Stimulated activated CD4-positive, alpha-beta T cell treated with anti-CD3 and anti-CD28 coated beads, TNF-alpha, amount 100 ng/mL, for 48 hours (primary cell): Measurements from ENCODE around the gene PPID.
A peak's percentile ranks its signal among the peaks of the same experiment; 100 is the strongest.
"Not testable (repeated sequence)": the region's sequence is repeated elsewhere in the genome, so short reads cannot be mapped to it uniquely, and the experiment has no call there.

ENCODE experiments used
- DNase-seq, 3 donors: peaks; one replicate each; pipeline ENCODE4 v3.0.0-alpha.2; 2020; ENCODE audit warnings: low read depth in 3 of 3

The PPID gene

GRCh38 chr4:158729716-158730559, 6.7 kb upstream of the PPID start:
- no peak for DNase-seq

GRCh38 chr4:158728236-158728635, 5.0 kb upstream of the PPID start:
- no peak for DNase-seq

- DNase-seq: no peak
Measured at GRCh38 chr4:158726633-158727032, 3.4 kb upstream of the PPID start.

DNA sequence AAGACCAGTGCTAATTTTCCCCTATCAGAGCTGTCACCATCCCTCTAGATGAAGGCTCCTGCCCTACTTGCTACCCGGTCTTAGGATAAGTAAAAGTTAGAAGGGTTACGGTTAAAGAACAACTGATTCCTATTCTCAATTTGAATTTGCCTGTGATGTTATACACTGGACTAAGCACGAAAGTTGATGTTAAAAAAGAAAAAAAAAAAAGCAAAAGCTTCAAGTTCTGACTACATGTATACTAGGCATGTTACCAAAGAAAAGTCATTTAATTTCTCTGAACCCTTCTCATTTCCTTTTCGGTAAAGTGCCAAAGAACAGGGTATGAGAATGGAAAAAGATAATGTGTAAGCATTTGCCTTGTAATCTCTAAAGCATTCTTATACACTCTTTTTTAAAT, 1.4 kb upstream of the PPID start:
- DNase-seq: no peak

DNA sequence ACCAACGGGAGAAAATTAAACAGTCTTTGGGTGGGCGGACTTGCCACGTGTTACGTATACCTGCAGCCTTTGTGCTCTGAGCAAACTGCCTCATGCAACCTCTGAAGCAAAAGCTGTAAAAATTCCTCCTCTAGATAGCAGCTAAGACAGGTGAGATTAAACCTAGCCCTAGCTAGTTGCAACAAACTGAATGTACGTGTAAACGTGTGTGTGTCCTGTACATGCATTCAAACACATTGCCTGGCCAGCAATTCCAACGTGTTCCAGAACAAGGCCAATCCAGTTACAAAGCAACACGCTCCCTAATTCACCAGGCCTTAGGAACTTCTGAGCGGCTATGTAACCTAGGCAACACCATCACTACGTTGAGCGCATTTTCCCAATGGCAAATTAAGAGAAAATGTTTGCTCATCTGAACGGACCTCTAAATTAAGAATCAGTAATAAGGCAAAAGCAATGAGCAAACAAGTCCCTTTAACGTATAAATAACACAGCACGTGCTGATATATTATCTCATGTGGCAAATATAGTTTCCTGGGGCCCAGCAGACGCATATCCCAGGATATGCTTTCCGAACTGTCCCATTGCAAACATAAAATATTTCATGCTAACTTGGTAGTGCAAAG, 792 bp downstream of the PPID start:
- no peak for DNase-seq

DNA sequence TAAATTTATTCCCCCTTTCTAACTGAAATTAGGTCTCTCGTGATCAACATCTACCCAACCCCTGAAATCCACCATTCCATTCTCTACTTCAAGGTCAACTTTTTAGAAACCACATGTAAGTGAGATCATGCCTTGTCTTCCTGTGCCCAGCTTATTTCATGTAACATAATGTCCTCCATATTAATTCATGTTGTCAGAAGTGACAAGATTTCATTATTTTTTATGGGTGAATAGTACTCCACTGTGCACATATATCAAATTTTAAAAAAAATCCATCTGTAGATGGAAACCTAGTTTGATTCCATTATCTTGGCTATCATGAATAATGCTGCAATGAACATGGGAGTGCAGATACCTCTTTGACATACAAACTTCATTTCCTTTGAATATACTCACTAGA, 1.5 kb downstream of the PPID start:
- DNase-seq: no peak

DNA sequence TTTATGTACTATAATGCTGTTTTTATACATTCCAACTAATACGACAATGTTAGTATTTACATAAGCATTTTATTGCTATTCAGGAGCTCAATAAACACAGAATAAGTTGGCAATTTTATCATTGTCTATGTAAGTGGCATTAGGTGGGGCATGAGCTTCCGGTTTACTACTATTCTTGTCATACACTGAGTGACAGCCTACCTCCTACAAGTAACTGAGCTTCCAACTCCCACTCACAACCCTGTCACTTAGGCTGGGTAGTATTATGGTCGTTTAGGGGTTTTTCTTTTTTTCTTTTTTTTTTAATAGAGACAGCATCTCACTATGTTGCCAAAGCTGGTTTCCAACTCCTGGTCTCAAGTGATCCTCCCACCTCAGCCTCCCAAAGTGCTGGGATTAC, 7.4 kb downstream of the PPID start:
- DNase-seq: no peak

- DNase-seq: no peak
Measured at GRCh38 chr4:158714937-158715336, 8.3 kb downstream of the PPID start.

DNA sequence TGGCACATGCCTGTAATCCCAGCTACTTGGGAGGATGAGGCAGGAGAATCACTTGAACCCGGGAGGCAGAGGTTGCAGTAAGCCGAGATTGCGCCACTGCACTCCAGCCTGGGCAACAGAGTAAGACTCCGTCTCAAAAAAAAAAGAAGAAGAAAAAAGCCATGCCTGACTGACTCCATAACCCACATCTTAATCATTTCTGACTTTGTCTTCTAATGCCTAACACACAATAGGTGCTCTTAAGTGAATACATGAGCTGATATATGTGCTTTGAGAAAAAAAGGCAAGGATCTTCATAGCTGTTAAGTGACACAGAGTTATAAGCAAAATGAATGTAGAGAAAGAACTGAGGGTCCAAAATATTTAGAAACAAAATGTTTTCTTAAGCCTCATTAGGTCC, 10.6 kb downstream of the PPID start:
- not testable (repeated sequence) for DNase-seq

- DNase-seq: no peak
Measured at GRCh38 chr4:158710814-158711213, 12.4 kb downstream of the PPID start.

- no peak for DNase-seq
Measured at GRCh38 chr4:158704274-158704673, 18.9 kb downstream of the PPID start.

DNA sequence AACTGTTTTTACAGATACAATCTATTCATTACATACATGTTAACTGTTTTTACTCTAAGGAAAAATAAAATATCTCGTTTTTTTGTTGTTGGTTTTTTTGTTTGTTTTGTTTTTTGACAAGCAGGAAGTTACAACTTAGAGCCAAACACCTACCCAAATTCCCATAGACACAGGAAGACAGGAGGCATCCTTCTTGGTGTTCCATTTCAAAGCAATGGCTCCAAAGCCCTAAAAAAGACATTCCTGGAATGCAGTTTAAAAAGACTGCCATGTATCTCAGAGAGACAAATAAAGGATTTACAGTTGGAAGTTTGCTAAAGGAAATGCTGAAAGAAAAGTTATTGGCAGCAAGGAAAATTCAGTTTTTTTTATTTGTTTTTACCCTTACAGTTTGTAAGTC, 34.4 kb downstream of the PPID start:
- no peak for DNase-seq

DNA sequence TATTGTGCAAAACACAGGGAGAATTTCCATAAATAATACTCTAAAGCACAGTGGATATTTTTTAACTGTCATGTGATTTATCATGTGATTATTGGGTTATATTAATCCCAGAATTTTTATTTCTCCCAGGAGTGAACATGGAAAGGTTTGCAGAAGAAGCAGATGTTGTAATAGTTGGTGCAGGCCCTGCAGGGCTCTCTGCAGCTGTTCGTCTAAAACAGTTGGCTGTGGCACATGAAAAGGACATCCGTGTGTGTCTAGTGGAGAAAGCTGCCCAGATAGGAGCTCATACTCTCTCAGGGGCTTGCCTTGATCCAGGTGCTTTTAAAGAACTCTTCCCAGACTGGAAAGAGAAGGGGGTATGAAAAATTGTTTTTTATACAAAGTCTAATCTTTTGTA, 41.1 kb downstream of the PPID start:
- no peak for DNase-seq

DNA sequence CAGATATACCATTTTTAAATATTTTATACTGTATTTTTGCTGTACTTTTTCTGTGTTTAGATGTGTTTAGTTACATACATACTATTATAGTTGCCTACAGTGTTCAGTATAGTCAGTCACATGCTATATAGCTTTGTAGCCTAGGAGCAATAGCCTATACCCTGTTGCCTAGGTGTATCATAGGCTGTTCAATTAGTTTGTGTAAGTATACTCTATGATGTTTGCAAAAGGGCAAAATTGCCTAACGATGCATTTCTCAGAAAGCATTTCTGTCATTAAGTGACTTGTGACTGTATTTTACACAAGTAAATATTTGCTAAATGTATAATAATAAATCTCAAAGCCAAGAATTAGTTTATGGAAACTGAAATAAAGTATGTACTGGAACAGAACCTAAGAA, 41.6 kb downstream of the PPID start:
- DNase-seq: no peak

DNA sequence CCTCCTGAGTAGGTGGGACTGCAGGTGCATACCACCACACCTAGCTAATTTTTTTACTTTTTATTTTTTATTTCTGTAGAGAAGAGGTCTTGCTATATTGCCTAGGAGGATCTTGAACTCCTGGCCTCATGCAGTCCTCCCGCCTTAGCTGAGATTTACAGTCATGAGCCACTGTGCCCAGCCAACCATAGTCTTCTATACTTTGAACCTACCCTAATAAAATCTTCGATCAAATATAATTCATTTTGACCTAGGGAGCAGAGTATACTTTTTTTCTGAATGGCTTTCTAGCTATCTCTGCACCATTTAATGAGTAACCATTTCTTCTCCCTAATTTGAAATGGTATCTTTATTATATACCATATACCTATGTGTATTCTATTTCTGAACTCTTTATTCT, 44.4 kb downstream of the PPID start:
- no peak for DNase-seq

- DNase-seq: no peak
Measured at GRCh38 chr4:158676076-158676475, 47.1 kb downstream of the PPID start.

- no peak for DNase-seq
Measured at GRCh38 chr4:158673633-158674032, 49.6 kb downstream of the PPID start.

DNA sequence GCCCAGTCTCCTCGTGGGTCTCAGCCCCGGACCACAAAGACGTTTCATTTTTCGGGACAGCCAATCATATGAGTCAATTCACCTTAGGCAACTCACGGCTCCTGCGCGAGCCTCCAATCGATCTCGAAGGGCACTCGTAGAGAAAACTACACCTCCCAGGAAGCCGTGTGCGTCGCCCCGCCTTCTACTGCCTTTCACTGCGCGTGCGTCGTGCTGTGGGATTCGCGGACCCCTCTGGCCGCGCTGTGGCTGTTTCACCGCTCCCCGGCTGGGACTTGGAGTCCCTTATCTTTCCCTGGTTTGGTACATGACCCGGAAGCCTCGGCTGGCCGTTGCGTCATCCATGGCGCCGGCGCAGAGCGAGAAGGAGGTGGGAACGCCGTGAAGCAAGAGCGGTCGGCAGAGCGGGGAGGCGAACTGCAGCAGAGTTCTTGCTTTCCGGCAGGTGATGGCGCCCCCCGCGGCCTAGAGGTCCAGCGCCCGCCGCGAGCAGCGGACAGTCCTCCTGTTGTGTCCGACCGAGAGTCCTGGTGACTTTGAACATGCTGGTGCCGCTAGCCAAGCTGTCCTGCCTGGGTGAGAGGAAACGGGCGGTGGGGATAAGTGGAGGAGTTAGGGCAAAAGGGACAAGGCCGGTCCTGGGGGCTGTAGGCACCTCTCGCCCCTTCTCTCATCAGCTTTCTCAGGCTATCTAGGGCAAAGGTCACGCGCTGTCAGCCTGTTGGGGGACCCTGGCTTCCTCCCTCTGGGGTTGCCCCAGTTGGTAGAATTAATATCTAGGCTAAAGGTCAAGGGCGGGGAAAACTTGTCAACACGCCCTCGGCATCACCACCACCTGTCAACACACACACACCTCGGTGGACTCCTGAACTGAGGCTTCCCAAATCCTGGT, 51.0 kb downstream of the PPID start, which contains the start of gene ETFDH:
ETFDH (plus strand) TSS at position 382 of the 892 bp plus-strand sequence; CDS start at position 543, 161 bp downstream.
- peak; percentile 90 to 98 (median 94) for DNase-seq

- no peak for DNase-seq
Measured at GRCh38 chr4:158671665-158671914, 51.6 kb downstream of the PPID start, which contains the start of gene C4orf46. Gene C4orf46 (minus strand): TSS chr4:158671887. CDS start chr4:158671801, 86 bp downstream.

DNA sequence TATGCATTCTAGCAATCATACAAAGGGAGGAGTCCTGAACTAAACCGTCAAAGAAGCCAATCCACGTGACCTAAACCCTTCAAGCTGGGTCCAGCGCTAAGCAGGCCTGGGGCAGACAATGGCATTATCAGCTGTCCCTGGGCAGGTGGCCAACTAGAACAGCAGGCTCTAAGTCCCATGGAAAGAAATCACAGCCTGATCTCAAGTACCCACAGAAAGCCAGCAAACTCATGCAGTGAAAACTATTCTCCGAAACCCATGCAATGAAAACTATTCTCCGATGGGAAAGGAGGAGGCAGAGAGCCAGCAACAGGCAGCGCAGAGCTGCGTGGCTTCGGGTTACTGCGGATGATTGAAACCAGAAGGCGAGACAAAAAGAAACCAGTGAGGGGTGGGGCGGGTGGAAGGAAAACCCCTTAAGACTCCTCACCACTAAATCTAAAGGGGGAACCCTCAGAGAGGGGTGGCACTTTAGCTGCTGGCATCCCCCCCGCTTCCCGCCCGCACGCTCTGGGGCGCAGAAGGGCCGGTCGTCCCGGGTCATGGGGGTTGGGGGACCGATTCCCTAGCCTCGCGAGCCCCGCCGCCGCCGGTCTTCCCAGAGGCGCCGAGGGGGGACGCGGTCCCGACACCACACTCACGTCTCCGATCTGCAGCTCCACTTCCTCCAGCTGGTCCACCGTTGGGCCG, 52.1 kb downstream of the PPID start:
- DNase-seq: peak; percentile 26 to 44 (median 38)

GRCh38 chr4:158669310-158669709, 53.9 kb downstream of the PPID start:
- no peak for DNase-seq

- no peak for DNase-seq
Measured at GRCh38 chr4:158667651-158668198, 55.5 kb downstream of the PPID start.
